ENCODE measurements around the gene RNF187.

DNA sequence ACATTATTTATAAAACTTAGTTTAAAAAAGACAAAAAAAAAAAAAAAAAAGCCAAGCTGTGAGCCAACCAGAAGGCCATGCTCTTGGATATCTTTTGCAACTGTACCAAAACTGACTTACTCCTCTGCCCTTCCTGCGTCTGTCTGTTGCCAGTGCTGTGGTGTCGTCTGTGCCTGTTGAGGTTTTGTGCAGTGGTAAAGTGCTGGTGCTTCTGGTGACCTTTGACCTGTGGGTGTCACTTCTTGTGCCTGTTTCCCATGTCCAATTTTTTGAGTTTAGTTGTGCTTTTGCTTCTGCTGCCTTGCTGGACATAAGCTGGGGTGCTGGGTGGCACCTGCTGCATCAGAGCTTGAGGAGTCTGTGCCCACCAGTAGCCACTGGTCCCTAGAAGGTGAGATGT is 41.4 kb downstream of the RNF187 start:
- no peak for TF ChIP-seq POLR2A (IDR thresholded peaks at IDR 0.05; ENCODE audit: low read length)
- no peak for TF ChIP-seq GATA1 (IDR thresholded peaks at IDR 0.05; ENCODE audit: low read depth, low read length)
